ENCODE data around the gene HERC2. TPM values are rescaled to one million over a fixed set of nuclear protein-coding genes. Genes with fewer than 3 reads are reported as not detected.

The HERC2 gene
- total and polyA plus RNA-seq, 9 of the 15 experiments (the other 6 are each of a cell fraction or from before 2014, with no cell fraction given), result 10.6 to 84.0 (median 42.6) TPM

- H3K4me1 ChIP-seq (replicated peaks in 1 of 2; ENCODE audit: control insufficient read depth in 2 of 2, insufficient read depth in 2 of 2, low read length in 2 of 2), result peaks cover 0 to 7% of the 10 kb centered on the region in 2 experiments; a peak in 1 of 5 replicates
- ChIA-PET POLR2A (interaction anchor here (1.6 kb wide), 1 partner anchor 10 kb away, joined by 4 read pairs; no protein-coding TSS in a partner anchor), CTCF (ENCODE audit: low intra/inter-chr PET ratio) (no interaction called here)
- ATAC-seq, result no peak
- H3K9me3 ChIP-seq (replicated peaks; ENCODE audit: control insufficient read depth, insufficient read depth, low read depth, low read length), result no peaks in the 10 kb centered on the region
- H3K36me3 ChIP-seq (ENCODE audit: control insufficient read depth, insufficient read depth, low read length), result peaks cover 73% of the 10 kb centered on the region; the same call in 2 of the 3 replicates
- BruUV-seq (replicated peaks), result no TSS peak
- in situ Hi-C loops (cut with MboI) (no loop called here), intact Hi-C loops (cut with micrococcal nuclease) (no loop called here)
- TF ChIP-seq CREB3 (tag; conservative IDR thresholded peaks at IDR 0.05; ENCODE audit: low read depth), result no peak
- no peak for TF ChIP-seq KLF13 (tag; IDR thresholded peaks at IDR 0.05; ENCODE audit: borderline replicate concordance, low read depth)
- TF ChIP-seq NFXL1 (CRISPR knock-in tag; IDR thresholded peaks at IDR 0.05), result no peak
- 0 out of 2 replicates have a peak, but pooled peaks have one; percentile 4 for TF ChIP-seq POLR2G (IDR thresholded peaks at IDR 0.05; ENCODE audit: low read depth, low read length)
- no peak for TF ChIP-seq IRF2 (CRISPR knock-in tag; IDR thresholded peaks at IDR 0.05)
- no peak overlapping the region for H2AFZ ChIP-seq (ENCODE audit: low read depth, low read length)
- H4K20me1 ChIP-seq (replicated peaks; ENCODE audit: control insufficient read depth, insufficient read depth, low read length), result no peaks in the 10 kb centered on the region; the same call in 1 of the 2 replicates
- H3K27me3 ChIP-seq (ENCODE audit: control insufficient read depth in 2 of 2, insufficient read depth in 2 of 2, low read length in 2 of 2), result no peaks in the 10 kb centered on the region
- no peak for FAIRE-seq
- WGBS (ENCODE audit: insufficient coverage, low coverage, missing lambda C conversion rate), result 94% methylated on average over 15 of the region's 23 CpGs
- no peak overlapping the region for H3K4me3 ChIP-seq
- H3K4me2 ChIP-seq (ENCODE audit: insufficient read depth, low read length), result no peak overlapping the region
- no peak overlapping the region for H3K27ac ChIP-seq (ENCODE audit: extremely low read depth, low read depth, low read length)
- H3K79me2 ChIP-seq (ENCODE audit: control insufficient read depth, insufficient read depth, low read length), result no peaks in the 10 kb centered on the region
- H3K9me1 ChIP-seq (ENCODE audit: control insufficient read depth, insufficient read depth, low read length), result no peaks in the 10 kb centered on the region
- DNase-seq (ENCODE audit: extremely low read depth in 1 of 4, low spot score in 3 of 4), result no peak
- H3K9ac ChIP-seq (ENCODE audit: insufficient read depth in 1 of 2, low read depth in 2 of 2, low read length in 2 of 2), result no peak overlapping the region; a peak in 1 of 4 replicates
Observed at GRCh38 chr15:28113394-28114113, 208.4 kb downstream of the HERC2 start.
